Neural cell (in vitro differentiated cells): ENCODE measurements around the gene ADAM10. TPM values are rescaled to one million over a fixed set of nuclear protein-coding genes. Genes with fewer than 3 reads are reported as not detected.

Source experiments
- H2AFZ ChIP-seq: fragments of 200-600, 300-800 bp; sonication (generic), shearing (Covaris generic); 2 replicates; pipeline ENCODE4 v1.6.0; 2014; ENCODE audit warnings: low read depth, mild to moderate bottlenecking, antibody characterized with exemption, low read length, moderate library complexity
- H3F3A ChIP-seq: fragments of 200-600 bp; shearing (Covaris generic); 2 replicates; pipeline ENCODE4 v1.6.1; 2016; ENCODE audit warnings: mild to moderate bottlenecking, moderate library complexity, mixed read lengths, antibody characterized with exemption, low read length; ENCODE audit not compliant: insufficient read depth, poor library complexity, severe bottlenecking
- H3K27ac ChIP-seq: fragments of 200-600, 300-800 bp; sonication (generic), shearing (Covaris generic); 2 replicates; pipeline ENCODE4 v1.5.1; 2014; ENCODE audit warnings: mild to moderate bottlenecking, low read length, moderate library complexity
- H3K27me3 ChIP-seq: fragments of 300-800, 200-600 bp; sonication (generic), shearing (Covaris generic); 2 replicates; pipeline ENCODE4 v1.6.0; 2014; ENCODE audit warnings: mild to moderate bottlenecking, low read depth, low read length, moderate library complexity; ENCODE audit not compliant: insufficient read depth
- H3K36me3 ChIP-seq: fragments of 300-800, 200-600 bp; sonication (generic), shearing (Covaris generic); 2 replicates; pipeline ENCODE4 v1.5.1; 2014; ENCODE audit warnings: mild to moderate bottlenecking, antibody characterized with exemption, low read length, moderate library complexity; ENCODE audit not compliant: insufficient read depth
- H3K4me2 ChIP-seq: fragments of 300-800, 200-600 bp; sonication (generic), shearing (Covaris generic); 2 replicates; pipeline ENCODE4 v1.6.0; 2014; ENCODE audit warnings: mild to moderate bottlenecking, low read length
- H3K4me3 ChIP-seq: fragments of 300-800, 200-600 bp; sonication (generic), shearing (Covaris generic); 2 replicates; pipeline ENCODE4 v1.5.1; 2014; ENCODE audit warnings: mild to moderate bottlenecking, low read length, moderate library complexity
- H3K79me2 ChIP-seq: fragments of 200-600 bp; shearing (Covaris generic); replicated peaks from 2 replicates; pipeline ENCODE4 v1.6.0; 2014; ENCODE audit warnings: mild to moderate bottlenecking, low read length, moderate library complexity; ENCODE audit not compliant: insufficient read depth
- H3K9ac ChIP-seq: fragments of 300-800, 200-600 bp; sonication (generic), shearing (Covaris generic); 2 replicates; pipeline ENCODE4 v1.6.1; 2016; ENCODE audit warnings: mild to moderate bottlenecking, low read length, mixed read lengths
- H3K9me2 ChIP-seq: fragments of 200-600 bp; shearing (Covaris generic); 2 replicates; pipeline ENCODE4 v1.6.1; 2016; ENCODE audit warnings: mild to moderate bottlenecking, low read length, mixed read lengths; ENCODE audit not compliant: insufficient read depth
- H3K9me3 ChIP-seq: fragments of 200-600, 300-800 bp; sonication (generic), shearing (Covaris generic); 2 replicates; pipeline ENCODE4 v1.6.1; 2016; ENCODE audit warnings: mild to moderate bottlenecking, mixed run types, low read length, moderate library complexity, mixed read lengths
- H4K20me1 ChIP-seq: fragments of 200-600 bp; shearing (Covaris generic); 2 replicates; pipeline ENCODE4 v1.6.1; 2016; ENCODE audit warnings: mild to moderate bottlenecking, mixed run types; ENCODE audit not compliant: insufficient read depth
- CTCF ChIP-seq: fragments of 450-650 bp; IDR thresholded peaks from 2 replicates; pipeline ENCODE4 v1.5.1; 2014; ENCODE audit warnings: antibody characterized with exemption, mild to moderate bottlenecking, moderate library complexity; ENCODE audit not compliant: poor library complexity, severe bottlenecking
- EP300 ChIP-seq: fragments of 450-650 bp; conservative IDR thresholded peaks from 2 replicates; pipeline ENCODE4 v1.6.1; 2014; ENCODE audit warnings: antibody characterized with exemption, mild to moderate bottlenecking, moderate library complexity; ENCODE audit not compliant: poor library complexity, severe bottlenecking
- EZH2 ChIP-seq: fragments of 200-600, 300-800 bp; shearing (Covaris generic), sonication (generic); IDR thresholded peaks from 2 replicates; pipeline ENCODE4 v1.6.1; 2014; ENCODE audit warnings: antibody characterized with exemption, low read length, borderline replicate concordance, mild to moderate bottlenecking; ENCODE audit not compliant: insufficient read depth, poor library complexity, severe bottlenecking
- MXI1 ChIP-seq: fragments of 450-650 bp; conservative IDR thresholded peaks from 2 replicates; pipeline ENCODE4 v1.6.1; 2014; ENCODE audit warnings: antibody characterized with exemption, mild to moderate bottlenecking; ENCODE audit not compliant: poor library complexity, severe bottlenecking
- POLR2AphosphoS5 ChIP-seq: IDR thresholded peaks from 2 replicates; pipeline ENCODE4 v1.6.1; 2012
- RAD21 ChIP-seq: fragments of 450-650 bp; conservative IDR thresholded peaks from 2 replicates; pipeline ENCODE4 v1.6.1; 2014; ENCODE audit warnings: antibody characterized with exemption, mild to moderate bottlenecking, moderate library complexity
- REST ChIP-seq: IDR thresholded peaks from 2 replicates; pipeline ENCODE4 v1.6.1; 2012; ENCODE audit warnings: borderline replicate concordance
- SMC3 ChIP-seq: fragments of 450-650 bp; conservative IDR thresholded peaks from 2 replicates; pipeline ENCODE4 v1.6.1; 2014; ENCODE audit warnings: antibody characterized with exemption, mild to moderate bottlenecking, moderate library complexity; ENCODE audit not compliant: poor library complexity
- TAF1 ChIP-seq: IDR thresholded peaks from 2 replicates; pipeline ENCODE4 v1.6.1; 2012; ENCODE audit warnings: low read depth
- polyA plus RNA-seq: library from polyadenylated mRNA; depleted of rRNA; stranded (reverse); fragments of >200 nt; gene quantifications from 2 replicates; pipeline ENCODE4 v1.2.3, GENCODE V29; 2014

Gene ADAM10
- polyA plus RNA-seq, 1 donor from 2014 or later: 66.3 TPM

- no peak for TF ChIP-seq CTCF
These were observed 174.3 kb downstream of the ADAM10 start (continued) for GRCh38 chr15:58575045-58575786.

- H3K27ac ChIP-seq: no peak overlapping the region
- H3K9me3 ChIP-seq: no peaks in the 10 kb centered on the region
- no peak overlapping the region for H3K4me3 ChIP-seq
- no peaks in the 10 kb centered on the region for H3F3A ChIP-seq
- TF ChIP-seq EZH2 (no peak), TAF1 (no peak), SMC3 (no peak), RAD21 (no peak)
- no peak overlapping the region for H2AFZ ChIP-seq
- no peak overlapping the region for H3K9ac ChIP-seq
- H3K27me3 ChIP-seq: no peaks in the 10 kb centered on the region
- no peaks in the 10 kb centered on the region for H3K79me2 ChIP-seq
- no peaks in the 10 kb centered on the region for H3K9me2 ChIP-seq
- no peak overlapping the region for H3K4me2 ChIP-seq
- no peaks in the 10 kb centered on the region for H4K20me1 ChIP-seq
- no peaks in the 10 kb centered on the region for H3K36me3 ChIP-seq
These were observed 174.9 kb downstream of the ADAM10 start for GRCh38 chr15:58574631-58575030.

- Histone ChIP-seq H3K27ac (no peak overlapping the region), H3K27me3 (no peaks in the 10 kb centered on the region), H3K79me2 (no peaks in the 10 kb centered on the region), H3K9me2 (no peaks in the 10 kb centered on the region), H3K4me3 (no peak overlapping the region), H2AFZ (no peak overlapping the region), H3K36me3 (no peaks in the 10 kb centered on the region), H3K4me2 (no peak overlapping the region), H4K20me1 (no peaks in the 10 kb centered on the region), H3K9me3 (no peaks in the 10 kb centered on the region), H3F3A (no peaks in the 10 kb centered on the region), H3K9ac (no peak overlapping the region)
- TF ChIP-seq RAD21 (no peak), TAF1 (no peak), CTCF (no peak), SMC3 (no peak), EZH2 (no peak), REST (no peak), EP300 (no peak), MXI1 (no peak), POLR2AphosphoS5 (no peak)
These were observed 176.2 kb downstream of the ADAM10 start for GRCh38 chr15:58573270-58573669.
